ENCODE measurements around the gene CEP112.

DNA sequence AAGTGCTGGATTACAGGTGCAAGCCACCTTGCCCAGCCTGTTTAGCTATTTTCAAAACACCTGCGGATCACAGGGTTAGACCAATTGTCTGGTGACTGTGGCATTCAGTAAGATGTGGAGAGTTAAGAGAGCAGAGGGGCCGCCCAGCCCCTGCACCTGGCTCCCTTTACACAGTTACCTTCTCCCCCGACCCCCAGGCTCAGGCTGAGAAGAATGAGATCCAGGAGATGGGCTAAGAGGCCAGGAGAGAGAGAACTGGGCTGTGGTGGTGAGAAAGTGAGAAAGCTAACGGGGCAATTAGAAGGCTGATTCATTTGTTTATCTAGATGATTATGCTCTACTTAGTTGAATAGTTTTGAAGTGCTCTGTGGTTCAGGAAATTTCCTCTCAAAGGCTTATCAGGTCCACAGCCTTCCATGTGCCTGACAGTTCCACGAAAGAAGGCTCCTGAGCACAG is 562.7 kb downstream of the CEP112 start:
- TF ChIP-seq, protein P1, sequence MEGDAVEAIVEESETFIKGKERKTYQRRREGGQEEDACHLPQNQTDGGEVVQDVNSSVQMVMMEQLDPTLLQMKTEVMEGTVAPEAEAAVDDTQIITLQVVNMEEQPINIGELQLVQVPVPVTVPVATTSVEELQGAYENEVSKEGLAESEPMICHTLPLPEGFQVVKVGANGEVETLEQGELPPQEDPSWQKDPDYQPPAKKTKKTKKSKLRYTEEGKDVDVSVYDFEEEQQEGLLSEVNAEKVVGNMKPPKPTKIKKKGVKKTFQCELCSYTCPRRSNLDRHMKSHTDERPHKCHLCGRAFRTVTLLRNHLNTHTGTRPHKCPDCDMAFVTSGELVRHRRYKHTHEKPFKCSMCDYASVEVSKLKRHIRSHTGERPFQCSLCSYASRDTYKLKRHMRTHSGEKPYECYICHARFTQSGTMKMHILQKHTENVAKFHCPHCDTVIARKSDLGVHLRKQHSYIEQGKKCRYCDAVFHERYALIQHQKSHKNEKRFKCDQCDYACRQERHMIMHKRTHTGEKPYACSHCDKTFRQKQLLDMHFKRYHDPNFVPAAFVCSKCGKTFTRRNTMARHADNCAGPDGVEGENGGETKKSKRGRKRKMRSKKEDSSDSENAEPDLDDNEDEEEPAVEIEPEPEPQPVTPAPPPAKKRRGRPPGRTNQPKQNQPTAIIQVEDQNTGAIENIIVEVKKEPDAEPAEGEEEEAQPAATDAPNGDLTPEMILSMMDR (IDR thresholded peaks at IDR 0.05; ENCODE audit: insufficient read depth, low read depth, low read length) = no peak
- TF ChIP-seq EZH2 (IDR thresholded peaks at IDR 0.05; ENCODE audit: insufficient read depth, low read length) = no peak

All from astrocyte (in vitro differentiated cells and primary cell).